HEK293T (cell line): ENCODE measurements around the gene ADGRG7.

Experiments
- BHLHE40 ChIP-seq: fragments of 450-650 bp; IDR thresholded peaks from 2 replicates; pipeline ENCODE4 v1.6.1; 2016; ENCODE audit warnings: mild to moderate bottlenecking, moderate library complexity, borderline replicate concordance
- FOXA1 ChIP-seq: fragments of 450-650 bp; IDR thresholded peaks from 2 replicates; pipeline ENCODE4 v1.6.1; 2016; ENCODE audit warnings: mild to moderate bottlenecking
- HDGF ChIP-seq: fragments of 450-650 bp; IDR thresholded peaks from 2 replicates; pipeline ENCODE4 v1.6.1; 2017; ENCODE audit warnings: antibody characterized with exemption, borderline replicate concordance
- NFRKB ChIP-seq: fragments of 450-650 bp; IDR thresholded peaks from 2 replicates; pipeline ENCODE4 v1.6.1; 2016; ENCODE audit warnings: mild to moderate bottlenecking, moderate library complexity
- SUZ12 ChIP-seq: fragments of 450-650 bp; IDR thresholded peaks from 2 replicates; pipeline ENCODE4 v1.6.1; 2016; ENCODE audit warnings: mild to moderate bottlenecking
- ZNF384 ChIP-seq: fragments of 450-650 bp; IDR thresholded peaks from 2 replicates; pipeline ENCODE4 v1.6.1; 2016

DNA sequence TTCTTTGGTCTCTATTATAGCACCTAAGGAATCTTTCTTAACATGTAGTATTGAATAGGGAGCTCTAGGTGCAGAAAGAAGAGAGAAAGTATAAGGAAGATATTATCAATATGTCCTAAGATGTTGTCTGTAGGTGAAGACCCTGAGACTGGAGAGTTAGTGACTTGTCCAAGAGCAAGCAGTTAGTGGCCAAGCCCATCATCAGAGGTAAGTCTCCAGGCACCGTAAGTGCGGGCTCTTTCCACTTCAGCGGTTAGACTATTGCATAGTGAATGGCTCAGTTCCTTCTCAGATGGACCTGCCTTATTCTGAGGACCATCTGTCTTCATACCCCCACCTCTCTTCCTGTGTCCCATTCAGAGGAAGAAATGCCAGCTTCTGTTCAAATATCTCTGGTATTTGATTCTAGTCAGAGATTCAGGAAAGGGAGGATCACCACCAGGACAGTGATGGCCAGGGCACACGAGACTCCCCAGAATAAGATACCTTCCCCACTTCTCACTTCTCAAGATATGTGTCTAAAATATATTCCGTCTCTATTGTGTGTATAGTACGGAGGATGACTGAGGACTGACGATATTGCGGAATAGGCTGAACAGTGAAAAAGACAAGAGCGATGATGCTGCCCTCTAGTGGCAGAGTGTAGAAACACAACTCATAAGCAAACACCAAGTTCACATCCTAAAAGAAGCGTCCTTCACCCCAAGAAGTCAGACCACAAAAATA, 19.1 kb upstream of the ADGRG7 start:
- TF ChIP-seq NFRKB (no peak), HDGF (no peak), BHLHE40 (no peak), ZNF384 (no peak), SUZ12 (no peak), FOXA1 (no peak)
